IMR-90 (cell line): ENCODE results near the gene GPRIN3. TPM values are rescaled to one million over a fixed set of nuclear protein-coding genes. Genes with fewer than 3 reads are reported as not detected.

Source experiments
- ATAC-seq: fragments of 200-7000 bp; cut with Tn5 transposase; 2 replicates; pipeline ENCODE4 v1.9.1; 2020; ENCODE audit warnings: low read depth, mild to moderate bottlenecking, moderate library complexity
- BruUV-seq: library from RNA; stranded (reverse); fragments of 400-500 nt; replicated peaks from 2 replicates; lab custom pipeline; 2021; lab: Mats Ljungman, UMichigan
- CTCF ChIA-PET: fragments of 300-600 bp; formaldehyde crosslinking; extraction: SDS; loops from one replicate; lab custom pipeline; 2021; ENCODE audit warnings: antibody characterized with exemption; lab: Yijun Ruan, JAX
- POLR2A ChIA-PET: fragments of 300-600 bp; sonication (Branson Sonifier 250); formaldehyde crosslinking; loops from one replicate; lab custom pipeline; 2022; ENCODE audit warnings: antibody characterized with exemption; ENCODE audit not compliant: unreplicated experiment; lab: Charles Lee
- DNase-seq: peaks from one replicate; pipeline ENCODE4 v3.0.0; 2013
- H2AFZ ChIP-seq: replicated peaks from 2 replicates; pipeline ENCODE3; 2013; ENCODE audit warnings: low read length, mild to moderate bottlenecking; ENCODE audit not compliant: poor library complexity
- H2AK5ac ChIP-seq: 2 replicates; pipeline ENCODE4 v1.6.1; 2013; ENCODE audit warnings: low read depth, low read length, inconsistent platforms
- H2AK9ac ChIP-seq: replicated peaks from 2 replicates; pipeline ENCODE3; 2013; ENCODE audit warnings: mild to moderate bottlenecking, low read depth, low read length, moderate library complexity; ENCODE audit not compliant: poor library complexity
- H2BK120ac ChIP-seq: 2 replicates; pipeline ENCODE4 v1.6.1; 2013; ENCODE audit warnings: low read depth, low read length, inconsistent platforms
- H2BK15ac ChIP-seq: 3 replicates; pipeline ENCODE4 v1.6.1; 2013; ENCODE audit warnings: low read depth, low read length, inconsistent platforms
- H2BK20ac ChIP-seq: 2 replicates; pipeline ENCODE4 v1.6.1; 2013; ENCODE audit warnings: low read depth, mild to moderate bottlenecking, inconsistent platforms, low read length, moderate library complexity
- H2BK5ac ChIP-seq: 2 replicates; pipeline ENCODE4 v1.6.1; 2013; ENCODE audit warnings: mild to moderate bottlenecking, low read depth, low read length, inconsistent platforms; ENCODE audit not compliant: poor library complexity, severe bottlenecking
- H3K14ac ChIP-seq: replicated peaks from 2 replicates; pipeline ENCODE4 v1.6.1; 2013; ENCODE audit warnings: low read depth, low read length, inconsistent platforms
- H3K18ac ChIP-seq: 2 replicates; pipeline ENCODE4 v1.6.1; 2013; ENCODE audit warnings: low read depth, low read length, control low read depth
- H3K23ac ChIP-seq: 2 replicates; pipeline ENCODE4 v1.6.1; 2013; ENCODE audit warnings: low read depth, low read length, inconsistent platforms
- H3K27ac ChIP-seq: 2 replicates; pipeline ENCODE4 v1.5.1; 2013; ENCODE audit warnings: mild to moderate bottlenecking, control low read depth, low read length; ENCODE audit not compliant: insufficient read depth
- H3K27me3 ChIP-seq: 2 replicates; pipeline ENCODE4 v1.6.1; 2013; ENCODE audit warnings: low read length; ENCODE audit not compliant: control insufficient read depth, insufficient read depth
- H3K36me3 ChIP-seq: 2 replicates; pipeline ENCODE4 v1.6.1; 2013; ENCODE audit warnings: low read length, mixed read lengths; ENCODE audit not compliant: control insufficient read depth, insufficient read depth
- H3K4ac ChIP-seq: 2 replicates; pipeline ENCODE4 v1.6.1; 2013; ENCODE audit warnings: low read depth, low read length, inconsistent platforms
- H3K4me1 ChIP-seq: 2 replicates; pipeline ENCODE4 v1.6.1; 2013; ENCODE audit warnings: low read length, mixed read lengths; ENCODE audit not compliant: control insufficient read depth, insufficient read depth
- H3K4me2 ChIP-seq: 2 replicates; pipeline ENCODE4 v1.6.1; 2013; ENCODE audit warnings: low read depth, mild to moderate bottlenecking, control low read depth, low read length, moderate library complexity
- H3K4me3 ChIP-seq: 2 replicates; pipeline ENCODE4 v1.5.1; 2013; ENCODE audit warnings: low read depth, mild to moderate bottlenecking, control low read depth, low read length, moderate library complexity; ENCODE audit not compliant: insufficient read depth
- H3K56ac ChIP-seq: 2 replicates; pipeline ENCODE4 v1.6.1; 2013; ENCODE audit warnings: low read length, inconsistent platforms; ENCODE audit not compliant: insufficient read depth; ENCODE audit errors: extremely low read depth
- H3K79me1 ChIP-seq, 2 experiments: 2 replicates each; pipeline ENCODE4 v1.6.1; 2013; ENCODE audit warnings: low read length in 2 of 2, inconsistent platforms in 1 of 2, low read depth in 1 of 2
- H3K9ac ChIP-seq: 2 replicates; pipeline ENCODE4 v1.6.1; 2013; ENCODE audit warnings: low read depth, low read length, control low read depth
- H3K9me1 ChIP-seq: 2 replicates; pipeline ENCODE4 v1.6.1; 2013; ENCODE audit warnings: low read length, inconsistent platforms; ENCODE audit not compliant: insufficient read depth
- H3K9me3 ChIP-seq: 2 replicates; pipeline ENCODE4 v1.6.1; 2013; ENCODE audit warnings: low read length; ENCODE audit not compliant: control insufficient read depth, insufficient read depth
- H4K20me1 ChIP-seq: 2 replicates; pipeline ENCODE4 v1.6.1; 2013; ENCODE audit warnings: low read length, inconsistent platforms; ENCODE audit not compliant: insufficient read depth
- H4K5ac ChIP-seq: 2 replicates; pipeline ENCODE4 v1.6.1; 2013; ENCODE audit warnings: mild to moderate bottlenecking, low read depth, low read length, control low read depth
- H4K8ac ChIP-seq, 2 experiments: 2 replicates each; pipeline ENCODE4 v1.6.1; 2013; ENCODE audit warnings: low read depth in 2 of 2, low read length in 2 of 2, control low read depth in 1 of 2, inconsistent platforms in 1 of 2
- H4K91ac ChIP-seq: 2 replicates; pipeline ENCODE4 v1.6.1; 2013; ENCODE audit warnings: low read depth, low read length, inconsistent platforms; ENCODE audit not compliant: insufficient read depth
- BHLHE40 ChIP-seq: fragments of 150-350 bp; IDR thresholded peaks from 2 replicates; pipeline ENCODE4 v1.6.1; 2016; ENCODE audit warnings: mild to moderate bottlenecking, low read depth, low read length
- CEBPB ChIP-seq: IDR thresholded peaks from 2 replicates; pipeline ENCODE4 v1.6.1; 2012; ENCODE audit warnings: low read depth, low read length, improper control_type of control experiment
- CHD1 ChIP-seq: IDR thresholded peaks from 2 replicates; pipeline ENCODE4 v1.6.1; 2012; ENCODE audit warnings: low read depth, low read length, improper control_type of control experiment
- CTCF ChIP-seq: conservative IDR thresholded peaks from 2 replicates; pipeline ENCODE4 v1.5.1; 2012; ENCODE audit warnings: mild to moderate bottlenecking, low read depth, low read length, improper control_type of control experiment
- NFE2L2 ChIP-seq: fragments of 150-350 bp; IDR thresholded peaks from 2 replicates; pipeline ENCODE4 v1.6.1; 2016; ENCODE audit warnings: low read depth, mild to moderate bottlenecking, low read length
- RFX5 ChIP-seq: IDR thresholded peaks from 2 replicates; pipeline ENCODE4 v1.8.0; 2012; ENCODE audit warnings: low read depth, mild to moderate bottlenecking, low read length, moderate library complexity
- WGBS, 2 experiments: methylation state at CpG; one replicate each; pipeline versions ENCODE4 v1.1.5 to v1.1.7; 2013; ENCODE audit warnings: missing lambda C conversion rate in 2 of 2; ENCODE audit not compliant: insufficient read length in 1 of 2; ENCODE audit errors: extremely low coverage in 2 of 2; 5-methylcytosine and 5-hydroxymethylcytosine counted together
- dilution Hi-C: fragments of 300-500 bp; cut with HindIII; formaldehyde crosslinking; loops from one replicate; pipeline ENCODE4 v1.14.3; 2018; ENCODE audit warnings: low sequenced_read_pairs; ENCODE audit not compliant: unreplicated experiment
- in situ Hi-C: fragments of 300-500 bp; cut with MboI; formaldehyde crosslinking; loops from 3 replicates; pipeline ENCODE4 v1.14.3; 2019; ENCODE audit warnings: low sequenced_read_pairs, inconsistent platforms, mixed read lengths
- intact Hi-C: fragments of 100-400 bp; cut with micrococcal nuclease; formaldehyde crosslinking; loops from 2 replicates; pipeline ENCODE4 v1.10.0; 2022
- polyA plus RNA-seq, 3 experiments: library from polyadenylated mRNA; depleted of rRNA; stranded (reverse); fragments of >200 nt; gene quantifications; 2 replicates each; pipeline ENCODE4 v1.2.3, GENCODE V29; 2012; ENCODE audit warnings: low replicate concordance in 1 of 3
- total RNA-seq: library from RNA; depleted of rRNA; stranded (reverse); fragments of >200 nt; gene quantifications from 2 replicates; pipeline ENCODE4 v1.2.3, GENCODE V29; 2012
- TF ChIP-seq, protein P1 (sequence below): fragments of 150-350 bp; IDR thresholded peaks from 2 replicates; pipeline ENCODE4 v1.6.1; 2017; ENCODE audit warnings: mild to moderate bottlenecking, antibody characterized with exemption, low read length, low read depth

Gene GPRIN3
- total and polyA plus RNA-seq, 2 of the 4 experiments (the other 2 are of a cell fraction), result under 0.01 TPM; not detected in 1

- in situ Hi-C loops (no loop called here), dilution Hi-C loops (no loop called here), intact Hi-C loops (loop anchor here (5.0 kb wide), 1 partner anchor 1488 kb away; no protein-coding TSS in a partner anchor)
- Histone ChIP-seq H2AFZ (no peak overlapping the region), H3K27ac (no peak overlapping the region), H3K23ac (no peak overlapping the region), H4K91ac (no peak overlapping the region), H2BK120ac (no peak overlapping the region), H3K18ac (no peak overlapping the region), H3K27me3 (peaks cover 3% of the 10 kb centered on the region; the same call in 1 of the 2 replicates), H3K9me1 (no peaks in the 10 kb centered on the region), H3K4me1 (no peaks in the 10 kb centered on the region), H2BK5ac (no peak overlapping the region), H3K4me3 (no peak overlapping the region), H3K9me3 (no peaks in the 10 kb centered on the region), H3K79me1 (no peaks in the 10 kb centered on the region), H3K56ac (no peak overlapping the region), H3K14ac (no peak overlapping the region), H4K20me1 (no peaks in the 10 kb centered on the region), H4K5ac (no peak overlapping the region), H3K4ac (no peak overlapping the region), H2AK9ac (no peak overlapping the region), H3K4me2 (no peak overlapping the region), H4K8ac (no peak overlapping the region), H3K36me3 (no peaks in the 10 kb centered on the region), H2AK5ac (no peak overlapping the region), H2BK15ac (no peak overlapping the region), H2BK20ac (no peak overlapping the region), H3K9ac (no peak overlapping the region)
- BruUV-seq, result no TSS peak
- ATAC-seq (no peak), DNase-seq (no peak)
- ChIA-PET CTCF (no interaction called here), POLR2A (no interaction called here)
- TF ChIP-seq, protein P1, sequence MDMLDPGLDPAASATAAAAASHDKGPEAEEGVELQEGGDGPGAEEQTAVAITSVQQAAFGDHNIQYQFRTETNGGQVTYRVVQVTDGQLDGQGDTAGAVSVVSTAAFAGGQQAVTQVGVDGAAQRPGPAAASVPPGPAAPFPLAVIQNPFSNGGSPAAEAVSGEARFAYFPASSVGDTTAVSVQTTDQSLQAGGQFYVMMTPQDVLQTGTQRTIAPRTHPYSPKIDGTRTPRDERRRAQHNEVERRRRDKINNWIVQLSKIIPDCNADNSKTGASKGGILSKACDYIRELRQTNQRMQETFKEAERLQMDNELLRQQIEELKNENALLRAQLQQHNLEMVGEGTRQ, result no peak
- no peak for TF ChIP-seq CTCF
- no peak for TF ChIP-seq NFE2L2
- TF ChIP-seq CEBPB, result no peak
- TF ChIP-seq BHLHE40, result no peak
- TF ChIP-seq RFX5, result no peak
- no peak for TF ChIP-seq CHD1
- 42% methylated on average over 3 of the region's 4 CpGs; no CpG with 5 or more reads in 1 of the 2 experiments for WGBS, 2 experiments
These were observed 28.2 kb downstream of the GPRIN3 start for GRCh38 chr4:89279385-89279784.
